ENCODE measurements around the gene NKIRAS1.
"Not testable (repeated sequence)": the region's sequence is repeated elsewhere in the genome, so short reads cannot be mapped to it uniquely, and the experiment has no call there.

NKIRAS1 gene

GRCh38 chr3:23895181-23895580 lies 21.6 kb downstream of the NKIRAS1 start:
- DNase-seq: no peak

DNA sequence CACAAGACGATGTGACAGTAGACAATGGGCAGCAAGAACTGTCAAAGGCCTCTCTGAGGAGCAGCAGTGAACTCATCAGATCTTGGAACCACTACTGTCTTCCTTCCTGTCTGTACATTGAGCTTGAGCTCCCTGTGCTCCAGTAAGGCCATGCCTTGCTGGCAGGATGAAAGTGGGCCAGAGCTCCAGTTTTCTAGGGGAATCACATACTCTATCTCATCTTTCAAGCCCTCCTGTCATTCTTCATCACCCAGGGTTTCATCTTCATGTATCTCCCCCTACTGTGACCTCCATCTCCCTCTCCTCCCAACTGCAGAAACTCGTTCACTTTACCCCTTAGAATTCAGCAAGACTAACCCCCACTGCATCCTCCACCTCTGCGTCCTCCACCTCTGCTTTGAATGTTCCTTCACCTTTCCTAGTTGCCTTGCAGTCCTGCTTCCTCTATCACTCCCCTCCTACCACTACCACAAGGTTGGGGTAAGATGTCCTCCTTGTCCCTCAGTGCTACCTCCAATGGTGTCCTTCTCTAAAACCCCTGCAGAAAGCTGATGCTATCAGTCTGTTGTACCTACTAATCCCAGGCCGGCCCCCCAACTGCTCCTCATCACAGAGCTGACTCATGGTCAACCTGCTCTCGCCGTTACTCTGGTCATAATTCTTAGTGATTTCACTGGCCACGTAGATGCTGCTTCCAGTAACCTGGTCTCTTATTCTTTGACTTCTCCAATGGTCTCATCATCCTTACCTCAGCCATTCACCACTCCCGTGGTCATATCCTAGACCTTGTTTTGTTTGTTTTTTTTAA lies 22.3 kb downstream of the NKIRAS1 start:
- DNase-seq: no peak

DNA sequence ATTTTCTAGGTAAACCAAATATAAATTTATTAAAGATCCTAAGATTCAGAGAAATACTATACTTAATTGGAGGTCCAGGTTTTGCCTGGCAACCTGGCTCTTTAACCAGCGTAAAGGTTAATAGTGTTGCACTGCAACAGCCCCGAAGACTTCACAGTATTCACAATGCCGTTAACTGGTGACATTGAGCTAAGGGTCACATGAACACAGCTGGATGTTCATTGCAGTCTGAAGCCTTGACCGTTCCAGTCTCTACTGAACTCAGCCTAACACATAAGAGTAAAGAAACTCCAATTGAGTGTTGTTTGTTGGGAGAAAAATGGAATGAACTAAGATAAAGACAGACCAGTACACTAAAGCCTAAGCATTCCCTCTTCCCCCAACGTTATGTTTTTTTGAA lies 26.8 kb downstream of the NKIRAS1 start:
- DNase-seq: no peak

DNA sequence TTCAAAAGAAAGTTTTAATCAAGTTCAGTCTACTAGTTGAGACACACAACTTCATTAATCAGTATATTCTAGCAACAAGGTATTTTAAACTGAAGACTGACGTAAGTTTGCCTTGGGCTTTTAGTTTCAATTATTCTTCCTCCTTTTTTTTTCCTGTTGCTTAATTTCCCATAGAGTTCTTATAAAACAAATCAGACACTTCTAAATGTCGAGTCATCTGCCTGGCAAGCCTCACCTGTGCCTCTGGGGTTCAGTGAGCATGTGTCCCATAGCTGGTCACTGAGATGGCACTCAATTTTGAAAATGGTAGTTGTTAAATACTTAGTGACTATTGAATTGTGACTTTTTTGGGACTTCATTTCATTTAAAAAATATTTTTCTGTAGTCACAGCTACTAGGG lies 27.4 kb downstream of the NKIRAS1 start:
- DNase-seq: no peak

- no peak for DNase-seq
Observed at GRCh38 chr3:23888617-23889228, 28.1 kb downstream of the NKIRAS1 start.

GRCh38 chr3:23886311-23886710 lies 30.5 kb downstream of the NKIRAS1 start:
- no peak for DNase-seq

GRCh38 chr3:23885210-23885609 lies 31.6 kb downstream of the NKIRAS1 start:
- DNase-seq: no peak

DNA sequence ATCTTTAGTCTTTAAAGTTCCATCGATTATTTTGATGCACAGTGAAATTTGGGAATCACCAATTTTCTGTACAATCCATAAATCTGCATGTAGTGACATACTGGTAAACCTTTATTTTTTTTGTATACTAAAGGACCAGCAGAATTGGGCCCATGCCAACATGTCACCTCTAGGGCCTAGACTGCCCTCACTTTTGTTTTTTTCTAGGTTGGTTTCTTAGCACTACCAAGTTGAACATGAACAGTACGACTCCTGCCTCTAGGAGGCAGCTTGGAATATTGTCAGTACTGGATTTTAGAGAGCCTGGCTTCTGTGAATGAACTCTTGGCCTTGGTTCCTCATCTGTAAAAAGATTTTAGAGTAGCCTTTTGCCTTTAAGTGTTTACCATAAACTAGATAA lies 32.3 kb downstream of the NKIRAS1 start:
- DNase-seq: no peak

GRCh38 chr3:23882487-23882918 lies 34.3 kb downstream of the NKIRAS1 start:
- no peak for DNase-seq

GRCh38 chr3:23881993-23882392 lies 34.8 kb downstream of the NKIRAS1 start:
- DNase-seq: not testable (repeated sequence)

- no peak for DNase-seq
Observed at GRCh38 chr3:23880703-23881339, 36.0 kb downstream of the NKIRAS1 start.

GRCh38 chr3:23879485-23879884 lies 37.3 kb downstream of the NKIRAS1 start:
- DNase-seq: no peak

- no peak for DNase-seq
Observed at GRCh38 chr3:23877329-23877980, 39.3 kb downstream of the NKIRAS1 start.

- no peak for DNase-seq
Observed at GRCh38 chr3:23876923-23877322, 39.9 kb downstream of the NKIRAS1 start.

DNA sequence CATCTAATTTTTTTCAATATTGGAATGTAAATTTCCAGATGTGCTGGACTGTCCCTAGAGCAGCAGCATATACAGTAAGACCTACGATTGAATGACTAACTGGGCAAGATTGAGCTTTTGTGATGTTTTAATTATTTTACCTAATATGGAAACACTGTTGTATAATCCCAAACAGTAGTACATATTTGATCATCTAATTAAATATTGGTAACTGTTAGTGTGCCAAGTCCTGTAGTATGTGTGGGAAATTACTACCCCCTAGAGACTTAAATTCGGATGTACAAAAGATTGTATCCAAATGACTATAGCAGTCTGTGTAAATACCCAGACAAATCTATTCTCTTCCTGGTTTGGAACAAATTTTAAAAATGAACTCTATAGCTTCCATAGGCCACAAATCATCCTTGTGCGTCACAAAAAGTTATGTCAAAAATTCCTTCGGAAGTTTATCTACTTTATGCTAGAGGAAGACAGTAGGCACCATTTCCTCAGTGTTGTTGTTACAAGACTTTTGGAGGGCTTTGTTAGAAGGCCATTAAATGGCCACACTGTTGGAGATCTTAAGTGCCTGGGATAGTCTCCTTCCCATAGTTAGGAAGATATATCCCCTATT lies 41.6 kb downstream of the NKIRAS1 start:
- DNase-seq: no peak

DNA sequence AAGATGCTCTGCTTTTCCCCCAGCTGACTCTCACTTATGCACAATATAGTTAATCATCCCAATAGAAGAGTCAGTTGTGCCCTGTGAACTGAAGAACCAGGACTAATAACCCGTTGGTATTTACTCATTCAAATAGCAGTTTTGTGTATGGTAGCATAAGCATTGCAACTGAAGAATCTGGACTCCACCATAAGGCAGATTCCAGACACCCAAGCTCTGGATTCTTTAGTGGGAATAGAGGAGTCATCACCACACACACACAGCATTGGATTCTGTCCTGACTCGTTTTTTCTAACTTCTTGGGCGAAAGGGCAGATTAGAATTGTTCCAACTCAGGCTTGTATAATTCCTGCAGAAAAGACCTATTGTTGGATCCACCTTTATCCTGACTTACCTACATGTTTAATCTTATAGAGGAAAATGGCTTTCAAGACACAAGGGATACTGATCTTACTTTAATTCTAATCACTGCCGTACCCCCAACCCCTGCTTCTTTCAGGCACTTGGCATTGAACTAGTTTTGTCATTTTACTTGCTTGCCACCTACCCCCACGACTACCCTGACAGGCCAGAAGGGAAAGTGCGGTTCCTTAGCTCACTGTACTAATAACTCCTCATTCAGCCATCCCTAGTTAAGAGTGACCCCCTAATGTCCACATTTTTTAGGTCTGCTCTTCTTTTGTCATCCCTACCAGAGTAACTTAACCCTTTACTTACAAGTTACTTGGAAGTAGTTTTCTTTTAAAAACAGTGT lies 42.3 kb downstream of the NKIRAS1 start:
- no peak for DNase-seq

GRCh38 chr3:23873941-23874340 lies 42.8 kb downstream of the NKIRAS1 start:
- no peak for DNase-seq

- DNase-seq: no peak
Observed at GRCh38 chr3:23872330-23872729, 44.5 kb downstream of the NKIRAS1 start.

GRCh38 chr3:23871361-23871760 lies 45.4 kb downstream of the NKIRAS1 start:
- not testable (repeated sequence) for DNase-seq

- not testable (repeated sequence) for DNase-seq
Observed at GRCh38 chr3:23870663-23871043, 46.1 kb downstream of the NKIRAS1 start.

DNA sequence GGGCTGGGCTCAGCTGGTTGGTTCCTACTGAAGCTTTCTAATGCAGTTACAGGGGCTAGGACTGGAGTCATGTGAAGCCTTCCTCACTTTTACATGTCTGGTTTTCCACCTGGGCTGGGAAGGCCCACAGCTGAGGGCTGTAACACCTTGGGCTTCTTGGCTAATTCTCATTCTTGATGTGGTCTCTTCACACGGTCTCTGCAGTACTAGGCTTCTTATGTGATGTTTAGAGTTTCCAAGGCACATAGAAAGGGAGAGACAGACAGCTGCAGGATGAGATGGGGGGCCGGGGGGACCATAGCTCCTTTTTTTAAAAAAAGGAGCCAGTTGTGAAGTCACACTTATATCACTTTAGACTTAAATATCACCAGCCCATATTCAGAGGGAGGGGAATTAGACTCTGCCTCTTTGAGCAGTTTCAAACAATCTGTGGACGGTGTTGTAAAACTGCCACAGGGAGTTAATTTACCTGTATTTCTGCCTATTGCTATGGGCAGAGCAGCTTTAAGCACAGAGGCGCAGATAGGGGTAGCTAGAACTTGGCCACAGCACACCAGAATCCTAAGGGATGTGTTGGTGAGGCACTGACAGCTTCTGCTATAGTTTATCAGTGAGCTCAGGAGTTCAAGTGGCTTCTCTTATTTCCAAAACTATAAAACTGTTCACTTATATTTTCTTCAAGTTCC lies 46.7 kb downstream of the NKIRAS1 start:
- DNase-seq: no peak

- DNase-seq: no peak
Observed at GRCh38 chr3:23867838-23868237, 49.0 kb downstream of the NKIRAS1 start.

Data from DMS79 treated with DMSO at 0.1 percent for 48 hours (cell line).